Stimulated activated CD4-positive, alpha-beta T cell treated with anti-CD3 and anti-CD28 coated beads, TNF-alpha, amount 100 ng/mL, for 4 hours (primary cell): ENCODE data around the gene CADPS.
"Not testable (repeated sequence)": the region's sequence is repeated elsewhere in the genome, so short reads cannot be mapped to it uniquely, and the experiment has no call there.

Experiments
- DNase-seq, 3 experiments: peaks; one replicate each; pipeline ENCODE4 v3.0.0-alpha.2; 2020; ENCODE audit warnings: low read depth in 3 of 3

The CADPS gene

DNA sequence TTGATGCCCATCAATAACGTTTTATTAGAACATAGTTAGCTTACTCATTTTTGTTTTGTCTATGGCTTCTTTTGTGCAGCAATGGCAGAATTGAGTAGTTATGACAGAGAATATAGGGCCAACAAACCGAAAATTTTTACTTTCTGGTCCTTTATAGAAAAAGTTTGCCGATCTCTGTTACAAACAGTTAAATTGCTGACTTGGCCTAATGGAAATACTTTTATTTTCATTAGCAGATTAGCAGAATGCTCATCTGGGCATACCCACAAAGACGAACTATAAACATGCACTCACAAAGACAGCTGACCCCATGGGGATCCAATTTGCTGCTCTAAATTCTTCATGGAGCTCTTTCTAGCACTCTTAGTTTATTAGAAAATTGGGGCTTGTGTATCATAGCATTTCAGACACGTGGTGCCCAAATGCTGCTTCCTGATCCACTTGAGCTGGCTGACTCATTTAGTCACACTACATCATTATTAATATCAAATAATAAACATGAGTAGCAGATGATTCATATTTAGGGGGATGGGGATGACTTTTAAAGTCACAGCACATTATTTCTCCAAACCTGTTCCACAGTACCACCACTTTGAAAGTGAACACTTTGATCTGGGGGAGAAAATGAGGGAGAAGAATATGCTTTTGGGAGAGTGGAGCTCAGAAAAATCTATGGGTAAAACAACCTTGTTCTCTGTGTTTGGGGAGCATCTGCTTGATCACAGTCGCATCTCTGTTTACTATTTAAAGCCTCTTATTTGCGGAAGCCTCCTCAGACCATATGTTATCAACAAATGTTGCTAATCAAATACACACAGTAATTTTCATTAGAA lies 273.8 kb downstream of the CADPS start:
- DNase-seq: no peak

DNA sequence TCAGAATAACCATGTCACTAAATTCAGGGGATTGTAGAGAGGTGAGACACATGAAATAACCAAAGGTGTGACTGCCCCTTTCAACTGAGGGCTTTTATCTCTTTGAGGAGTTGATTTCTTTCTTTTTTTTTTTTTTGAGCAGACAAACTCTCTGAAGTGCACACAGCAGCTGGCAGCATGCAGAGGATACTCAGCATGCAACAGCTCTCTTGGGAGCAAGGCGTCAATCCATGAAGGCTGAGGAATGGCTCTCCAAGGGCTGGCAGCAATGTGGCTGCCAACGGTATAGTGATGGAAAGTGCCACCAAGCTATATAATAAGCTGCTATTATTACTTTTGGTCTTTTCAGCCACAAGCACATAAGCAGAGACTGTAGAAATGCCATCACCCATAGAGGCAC lies 275.2 kb downstream of the CADPS start:
- DNase-seq: no peak

DNA sequence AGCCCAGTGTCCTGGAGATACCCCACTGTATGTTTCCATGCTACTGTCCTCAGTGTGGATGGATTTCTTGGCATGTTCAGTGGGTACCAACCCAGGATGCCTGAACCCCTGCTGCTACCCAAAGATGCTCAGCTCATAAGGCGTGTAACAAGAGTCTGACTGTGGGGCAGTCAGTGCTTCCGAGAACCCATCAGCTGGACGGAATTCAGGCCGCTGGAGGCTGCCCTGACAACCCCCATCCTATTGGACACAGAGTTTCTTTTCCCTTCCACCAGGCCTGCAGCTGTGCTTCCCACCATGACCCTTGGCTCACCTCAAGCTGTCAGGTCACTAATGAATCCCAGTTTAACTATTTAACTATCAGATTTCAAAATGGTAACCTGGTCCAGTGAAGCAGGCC lies 277.7 kb downstream of the CADPS start:
- no peak for DNase-seq

DNA sequence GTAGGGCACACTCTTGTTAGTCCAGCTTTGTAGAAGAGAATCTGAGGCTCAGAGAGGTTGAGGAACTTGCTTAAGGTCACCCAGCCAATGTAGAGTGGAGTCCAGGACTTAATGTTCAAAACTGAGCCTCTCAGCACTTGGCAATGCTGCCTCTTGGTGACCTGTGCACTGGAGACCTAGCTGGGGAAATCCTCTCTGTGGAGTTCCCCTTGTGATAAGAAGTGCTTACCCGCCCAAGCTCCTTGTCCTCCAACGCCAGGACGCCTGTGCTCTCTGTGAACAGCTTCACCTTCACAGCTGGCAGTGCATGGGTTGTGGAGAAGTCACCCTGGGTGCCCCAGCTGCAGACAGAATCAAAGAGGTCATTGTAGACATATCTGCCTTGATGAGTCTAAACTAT lies 282.8 kb downstream of the CADPS start:
- no peak for DNase-seq

DNA sequence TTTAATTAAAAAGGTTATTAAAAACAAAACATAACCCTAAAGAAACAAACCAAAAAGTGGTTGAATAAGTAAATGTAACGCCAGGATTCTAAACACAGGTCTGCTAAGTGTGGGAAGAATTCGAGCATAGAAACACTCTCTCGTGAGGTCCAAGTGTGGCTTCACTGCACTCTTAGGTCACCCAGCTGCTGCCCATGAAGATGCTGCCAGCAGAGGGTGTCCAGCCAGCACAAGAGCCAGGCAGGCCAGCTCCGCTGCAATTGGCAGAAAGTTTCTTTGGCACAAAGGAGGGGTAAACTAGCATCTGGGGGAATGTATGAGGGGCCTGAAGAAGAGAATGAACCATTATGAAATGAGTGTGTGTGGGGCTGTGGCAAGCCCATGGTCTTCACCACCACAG lies 286.1 kb downstream of the CADPS start:
- DNase-seq: no peak

DNA sequence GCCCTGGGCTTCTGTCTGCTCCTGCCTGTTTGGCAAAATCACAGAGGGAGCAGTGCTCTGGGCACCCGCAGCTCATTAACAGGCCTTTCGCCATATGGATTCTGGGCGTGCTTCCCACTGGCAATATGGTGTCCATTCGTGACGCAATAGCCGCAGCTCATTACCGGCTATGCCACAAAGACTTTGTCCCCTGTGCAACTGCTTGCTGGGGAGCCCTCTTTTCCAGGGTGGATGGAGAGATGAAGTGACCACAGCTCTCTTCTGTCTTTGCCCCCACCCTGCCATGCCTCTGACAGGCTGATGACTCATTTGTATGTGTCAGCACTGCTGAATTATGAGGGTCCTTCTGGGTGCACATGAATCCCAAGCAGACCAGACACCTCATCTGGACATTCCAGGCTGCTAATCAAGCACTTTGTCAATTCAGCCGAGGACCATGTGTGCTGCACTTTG lies 287.6 kb downstream of the CADPS start:
- DNase-seq: no peak

DNA sequence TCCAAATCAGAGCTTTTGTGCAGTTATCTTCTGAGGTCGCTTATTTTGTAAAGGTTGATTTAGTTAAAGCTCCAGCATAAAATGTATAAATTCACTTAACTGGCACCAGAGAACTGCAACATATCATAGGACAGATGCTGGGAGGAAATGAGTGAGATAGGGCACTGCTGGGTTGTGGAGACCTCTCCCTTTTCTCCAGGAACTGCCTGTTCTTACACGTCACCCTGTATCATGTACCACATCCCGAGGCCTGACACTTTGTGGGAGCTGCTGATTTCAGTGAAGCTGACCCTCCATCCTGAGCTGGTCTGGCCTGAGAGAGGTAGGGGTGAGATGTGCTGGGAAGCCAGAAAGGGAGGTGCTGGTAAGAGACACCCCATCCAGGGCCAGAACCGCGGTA lies 288.0 kb downstream of the CADPS start:
- DNase-seq: no peak

DNA sequence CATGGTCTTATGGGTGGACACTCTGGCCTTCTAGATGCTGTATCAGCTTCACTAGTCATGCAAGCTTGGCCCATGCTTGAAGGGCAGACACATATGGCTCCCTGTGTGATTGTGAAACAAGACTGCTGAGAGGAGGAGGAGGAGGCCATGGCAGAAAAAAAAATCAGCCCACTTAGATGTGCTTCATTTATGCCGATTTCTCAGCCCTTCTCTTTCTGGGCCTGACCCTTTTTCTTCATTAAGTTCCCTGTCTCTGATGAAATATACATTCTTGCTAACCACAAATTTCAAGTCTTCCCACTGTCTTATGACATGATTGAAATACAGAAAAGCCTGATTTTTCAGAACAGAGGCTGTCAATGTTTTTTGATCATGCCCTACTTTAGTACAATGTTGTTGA lies 288.9 kb downstream of the CADPS start:
- no peak for DNase-seq

DNA sequence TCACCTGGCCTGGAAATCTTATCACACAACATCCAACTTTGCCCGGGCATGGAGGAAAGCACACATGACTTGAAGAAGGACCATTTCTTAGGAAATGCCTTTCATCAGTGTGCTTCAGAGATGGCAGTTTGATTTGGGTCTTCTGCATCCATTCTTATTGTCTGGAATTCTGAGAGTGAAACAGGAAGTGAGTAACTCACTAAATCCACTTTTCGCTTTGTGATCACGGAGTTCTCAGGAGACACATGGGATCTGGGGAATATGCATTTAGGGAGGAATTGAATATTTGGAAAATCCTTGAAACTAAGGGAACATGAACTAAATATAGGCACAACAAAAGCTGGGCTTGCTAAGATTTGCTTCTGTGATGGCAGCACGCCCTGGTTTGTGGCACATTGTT lies 289.4 kb downstream of the CADPS start:
- DNase-seq: no peak

DNA sequence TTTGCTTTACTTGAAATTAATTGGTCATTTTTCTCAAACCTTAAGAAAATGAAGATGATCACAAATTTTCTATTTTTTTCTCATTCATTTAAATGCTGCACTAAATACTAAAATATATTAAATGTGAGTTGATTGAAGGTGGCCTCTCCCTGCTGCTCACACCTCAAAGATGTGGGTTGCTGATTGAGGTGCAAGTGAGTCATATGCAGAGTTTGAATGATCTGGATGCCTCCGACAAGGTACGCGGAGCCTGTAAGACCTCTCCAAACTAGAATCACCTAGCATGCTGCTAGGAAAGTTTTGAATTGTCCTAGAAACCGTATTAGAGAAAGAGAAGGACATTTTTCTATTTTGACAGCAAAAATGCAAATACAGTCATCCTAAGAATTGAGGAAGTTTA lies 290.6 kb downstream of the CADPS start:
- no peak for DNase-seq

DNA sequence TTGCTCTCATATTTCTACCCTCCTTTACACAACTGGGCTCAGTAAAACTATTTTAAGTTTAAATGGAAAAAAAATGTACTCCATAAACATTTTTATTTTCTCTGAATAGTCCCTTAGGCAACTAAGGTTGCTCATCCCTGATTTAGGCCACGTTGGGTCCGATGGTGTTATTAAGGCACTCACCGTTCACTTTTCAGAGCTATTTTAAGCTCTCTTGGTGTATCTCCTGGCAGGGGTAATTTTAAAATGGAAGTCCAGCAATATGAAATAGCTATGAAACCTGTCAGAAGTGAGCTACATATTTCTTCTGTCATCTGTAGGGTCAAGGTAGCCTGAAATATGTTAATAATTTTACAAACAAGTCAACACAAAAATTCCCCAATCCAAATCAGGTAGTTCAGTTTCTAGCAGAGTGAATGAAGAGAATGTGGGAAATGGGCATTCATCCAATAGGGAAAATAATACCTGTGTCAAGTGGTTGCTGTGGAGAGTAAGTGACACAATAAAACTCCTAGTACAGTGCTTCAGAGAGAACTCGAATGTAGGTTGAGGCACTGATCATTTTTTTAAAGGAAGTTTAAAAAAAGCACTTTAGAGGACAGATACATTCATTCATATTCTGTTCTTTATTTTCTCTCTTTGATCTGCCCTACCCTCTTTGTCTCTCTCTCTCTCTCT lies 292.6 kb downstream of the CADPS start:
- no peak for DNase-seq

DNA sequence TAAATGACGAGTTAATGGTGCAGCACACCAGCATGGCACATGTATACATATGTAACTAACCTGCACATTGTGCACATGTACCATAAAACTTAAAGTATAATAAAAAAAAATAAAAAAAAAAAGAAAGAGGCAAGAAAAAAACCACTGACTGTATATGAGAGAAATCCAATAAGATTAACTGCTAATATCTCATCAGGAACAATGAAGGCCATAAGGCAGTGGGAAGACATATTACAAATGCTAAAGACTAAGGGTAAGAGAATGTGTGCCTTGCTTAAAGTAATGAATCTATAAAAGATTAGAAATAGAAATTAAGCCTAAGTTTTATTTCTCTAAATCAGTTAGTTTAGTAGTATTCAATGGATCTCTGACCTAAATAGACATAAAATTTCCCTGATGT lies 294.7 kb downstream of the CADPS start:
- not testable (repeated sequence) for DNase-seq

DNA sequence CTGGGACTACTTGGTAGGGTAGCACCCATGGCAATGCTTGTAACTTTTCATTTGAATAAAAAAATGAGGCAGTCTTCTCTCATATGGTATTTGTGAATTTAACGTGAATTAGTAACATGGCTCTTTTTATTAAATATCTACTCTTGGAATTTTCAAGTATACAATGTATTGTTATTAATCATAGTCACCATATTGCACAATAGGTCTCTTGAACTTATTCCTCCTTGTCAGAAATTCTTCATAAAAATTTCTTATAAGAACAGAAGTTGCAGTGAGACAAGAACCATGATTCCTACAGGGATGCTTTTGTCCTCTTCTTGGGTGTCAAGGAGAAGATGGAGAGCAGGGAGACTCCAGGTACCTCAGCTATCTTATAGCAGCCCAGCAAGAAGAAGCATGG lies 298.1 kb downstream of the CADPS start:
- DNase-seq: no peak

DNA sequence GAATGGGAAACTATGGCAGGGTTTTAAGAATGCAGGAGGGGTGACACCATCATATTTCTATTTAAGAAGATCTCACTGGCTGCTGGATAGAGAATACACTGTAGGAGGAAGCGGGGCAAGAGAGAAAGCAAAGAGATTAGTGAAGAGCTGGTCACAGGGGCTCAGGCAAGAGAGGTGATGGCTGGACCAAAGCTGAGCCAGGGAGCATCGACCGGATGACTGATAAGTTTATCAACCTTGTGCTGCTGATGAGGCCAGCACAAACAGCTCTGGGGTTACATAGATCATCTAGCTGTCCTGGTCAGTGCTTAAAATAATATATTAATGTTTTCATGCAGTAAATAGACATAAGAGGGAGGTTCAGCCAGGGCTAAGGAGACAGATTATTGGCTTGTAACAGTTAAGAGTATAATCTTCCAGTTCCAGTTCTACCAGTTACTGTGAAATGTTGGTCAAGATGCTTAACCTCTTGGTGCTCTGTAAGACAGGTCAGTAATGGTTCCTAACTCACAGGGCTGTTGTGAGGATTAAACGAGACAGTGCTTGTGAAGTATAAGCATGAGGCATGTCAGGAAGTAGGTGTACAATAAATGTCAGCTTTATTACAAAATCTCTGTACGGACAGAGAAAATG lies 300.8 kb downstream of the CADPS start:
- DNase-seq: no peak

DNA sequence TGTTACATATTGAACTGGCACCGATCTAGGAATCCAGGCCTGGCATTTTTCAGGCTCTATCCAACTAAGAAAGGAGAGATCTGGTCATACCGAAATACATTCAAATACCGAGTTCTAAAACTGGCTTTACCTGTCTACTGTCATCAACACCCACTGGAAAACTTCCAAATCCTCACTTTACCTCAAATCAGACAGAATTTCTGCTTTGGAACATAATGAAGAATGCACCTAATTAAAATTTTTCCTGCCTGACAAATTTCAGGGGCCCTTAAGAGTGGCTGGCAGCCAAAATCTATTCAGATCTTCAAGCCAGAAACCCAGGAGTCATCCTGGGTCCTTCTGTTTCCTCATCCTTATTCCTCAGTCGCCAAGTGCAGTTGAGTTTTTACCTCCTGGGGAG lies 303.3 kb downstream of the CADPS start:
- no peak for DNase-seq

DNA sequence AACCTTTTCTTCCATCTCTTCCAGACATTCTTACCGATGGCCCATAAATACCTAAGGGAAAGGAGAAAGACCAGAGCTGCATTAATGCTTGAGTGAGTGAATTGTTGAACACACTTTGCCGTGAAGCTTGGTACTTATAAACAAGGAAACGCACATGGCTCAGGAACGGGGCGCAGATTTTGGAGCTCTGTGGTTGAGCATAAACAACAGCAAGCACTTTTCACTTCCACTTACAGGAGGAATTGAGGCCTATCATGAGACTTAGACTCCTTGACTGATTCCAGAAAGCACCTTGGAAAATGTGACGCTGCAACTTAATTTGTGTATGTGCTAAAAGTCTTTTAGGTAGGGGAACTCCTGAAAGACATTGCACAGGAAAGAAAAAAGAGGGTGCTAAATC lies 304.3 kb downstream of the CADPS start:
- DNase-seq: no peak

DNA sequence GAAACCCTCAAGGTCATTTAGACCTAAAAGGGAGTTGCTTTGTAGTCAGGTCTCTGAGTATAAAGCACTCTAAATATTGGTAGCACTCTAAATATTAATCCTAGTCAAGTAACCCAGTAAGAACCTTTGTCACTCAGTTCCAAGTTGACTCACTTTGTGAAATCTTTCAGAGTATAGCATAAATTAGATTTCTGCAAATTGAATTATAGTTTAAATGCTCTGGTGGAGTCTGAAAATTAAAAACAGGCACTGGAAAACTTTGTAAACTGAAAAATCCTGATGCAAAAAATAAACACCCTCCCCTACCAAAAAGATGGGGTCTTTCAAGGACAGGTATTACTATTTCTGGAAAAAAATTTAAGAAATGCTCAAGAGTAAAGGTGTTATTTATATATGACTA lies 305.6 kb downstream of the CADPS start:
- no peak for DNase-seq

DNA sequence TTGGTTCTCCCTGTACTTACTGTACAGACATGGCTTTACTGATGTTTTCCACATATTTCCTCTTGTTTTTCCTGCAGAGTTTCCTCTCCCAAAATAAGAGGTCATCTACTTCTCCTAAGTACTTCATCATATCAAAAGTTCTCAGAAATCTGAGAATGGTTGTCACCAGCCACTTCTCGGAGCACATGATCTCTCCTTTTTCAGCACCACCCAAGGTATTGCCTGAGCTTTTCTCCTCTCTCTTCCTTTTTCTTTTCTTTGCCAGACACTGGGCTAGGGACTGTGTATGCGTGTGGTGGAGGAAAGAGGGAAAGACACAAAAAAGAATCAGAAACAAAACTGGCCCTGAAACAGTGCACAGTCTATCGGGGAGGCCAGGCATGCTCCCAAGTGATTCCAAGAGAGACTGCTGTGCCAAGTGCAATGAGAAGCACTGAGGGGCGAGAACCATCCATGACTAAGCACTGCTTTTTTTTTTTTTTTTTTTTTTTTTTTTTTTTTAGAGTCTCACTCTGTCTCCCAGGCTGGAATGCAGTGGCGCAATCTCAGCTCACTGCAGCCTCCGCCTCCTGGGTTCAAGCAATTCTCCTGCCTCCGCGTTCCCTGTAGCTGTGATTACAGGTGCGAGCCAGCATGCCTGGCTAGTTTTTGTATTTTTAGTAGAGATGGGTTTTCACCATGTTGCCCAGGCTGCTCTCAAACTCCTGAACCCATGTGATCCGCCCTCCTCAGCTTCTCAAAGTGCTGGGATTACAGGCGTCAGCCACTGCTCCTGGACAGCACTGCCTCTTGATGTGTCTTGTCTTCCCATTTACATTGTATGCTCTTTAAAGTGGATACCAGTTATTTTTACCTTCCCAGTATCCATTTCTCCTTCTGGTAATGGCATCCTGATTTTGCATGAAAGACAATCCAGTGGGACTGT lies 307.9 kb downstream of the CADPS start:
- DNase-seq: no peak

DNA sequence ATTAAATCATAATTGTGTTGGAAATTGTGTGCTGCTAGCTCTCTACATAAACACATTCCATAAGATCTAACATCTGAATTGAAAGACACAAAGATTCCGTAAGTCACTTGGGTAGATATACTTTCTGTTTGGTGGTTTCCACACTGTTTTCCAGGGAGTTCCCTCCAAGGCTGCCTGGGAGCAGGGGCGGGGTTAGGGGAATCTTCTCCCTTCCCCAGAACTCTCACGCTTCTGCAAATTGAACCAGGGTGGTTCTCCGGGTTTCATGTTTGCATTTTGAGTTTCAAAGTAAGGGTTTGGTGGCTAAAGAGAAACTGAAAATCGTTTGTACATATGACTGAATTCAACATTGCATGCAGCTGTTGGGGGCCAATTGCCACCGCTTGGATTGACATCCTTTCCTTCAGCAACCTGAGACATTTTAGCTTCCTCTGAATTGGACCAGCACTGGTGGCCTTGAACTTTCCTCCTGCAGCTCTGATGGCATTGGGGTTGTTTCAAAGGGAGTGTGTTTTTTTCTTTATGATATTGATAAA lies 309.1 kb downstream of the CADPS start:
- DNase-seq: no peak

DNA sequence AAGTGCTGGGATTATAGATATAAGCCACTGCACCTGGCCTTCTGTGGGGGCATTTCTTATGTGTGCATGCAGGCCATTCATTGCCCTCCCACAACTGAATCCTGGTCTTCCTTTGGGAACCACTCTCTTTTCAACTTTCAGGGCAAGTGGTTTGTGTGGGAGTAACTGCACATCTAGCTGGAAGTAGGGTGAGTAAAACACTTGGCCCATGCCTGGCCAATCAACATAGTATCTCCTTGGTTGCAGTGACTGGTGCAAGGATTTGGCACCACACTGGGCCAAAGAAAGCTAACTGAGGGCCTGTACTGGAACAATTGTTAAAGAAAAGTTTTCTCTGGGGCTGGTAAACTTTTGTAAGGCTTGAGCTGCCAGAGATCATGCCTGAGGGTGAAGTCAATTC lies 312.6 kb downstream of the CADPS start:
- no peak for DNase-seq

DNA sequence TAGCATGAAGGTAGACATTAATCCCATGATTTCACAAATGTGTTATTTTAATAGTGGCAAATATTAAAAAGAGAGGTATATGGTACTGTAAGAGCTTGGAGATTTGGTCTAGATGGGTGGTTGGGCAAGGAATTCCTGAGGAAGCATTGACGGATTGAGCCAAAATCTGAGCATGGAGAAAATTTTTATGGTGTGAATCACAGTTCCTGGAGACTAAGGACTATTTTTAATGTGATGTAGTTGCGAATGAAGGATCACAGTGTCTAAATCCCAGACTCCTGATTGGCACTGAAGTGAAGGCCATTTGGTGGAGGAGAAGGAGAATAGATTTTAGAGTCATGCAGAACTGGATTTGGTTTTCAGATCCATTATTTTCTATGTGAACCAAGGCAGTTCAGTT lies 313.2 kb downstream of the CADPS start:
- no peak for DNase-seq
